Effector CD8-positive, alpha-beta T cell (primary cell): ENCODE data around the gene NAA15.
"Not testable (repeated sequence)": the region's sequence is repeated elsewhere in the genome, so short reads cannot be mapped to it uniquely, and the experiment has no call there.

Experiments used
- DNase-seq: peaks from one replicate; lab custom pipeline; 2025; lab: John Stamatoyannopoulos, UW

Gene NAA15

GRCh38 chr4:139451997-139452396 lies 150.7 kb downstream of the NAA15 start:
- DNase-seq, result no peak

- DNase-seq, result peak; percentile 53
Measured at GRCh38 chr4:139453041-139453370, 151.7 kb downstream of the NAA15 start.

DNA sequence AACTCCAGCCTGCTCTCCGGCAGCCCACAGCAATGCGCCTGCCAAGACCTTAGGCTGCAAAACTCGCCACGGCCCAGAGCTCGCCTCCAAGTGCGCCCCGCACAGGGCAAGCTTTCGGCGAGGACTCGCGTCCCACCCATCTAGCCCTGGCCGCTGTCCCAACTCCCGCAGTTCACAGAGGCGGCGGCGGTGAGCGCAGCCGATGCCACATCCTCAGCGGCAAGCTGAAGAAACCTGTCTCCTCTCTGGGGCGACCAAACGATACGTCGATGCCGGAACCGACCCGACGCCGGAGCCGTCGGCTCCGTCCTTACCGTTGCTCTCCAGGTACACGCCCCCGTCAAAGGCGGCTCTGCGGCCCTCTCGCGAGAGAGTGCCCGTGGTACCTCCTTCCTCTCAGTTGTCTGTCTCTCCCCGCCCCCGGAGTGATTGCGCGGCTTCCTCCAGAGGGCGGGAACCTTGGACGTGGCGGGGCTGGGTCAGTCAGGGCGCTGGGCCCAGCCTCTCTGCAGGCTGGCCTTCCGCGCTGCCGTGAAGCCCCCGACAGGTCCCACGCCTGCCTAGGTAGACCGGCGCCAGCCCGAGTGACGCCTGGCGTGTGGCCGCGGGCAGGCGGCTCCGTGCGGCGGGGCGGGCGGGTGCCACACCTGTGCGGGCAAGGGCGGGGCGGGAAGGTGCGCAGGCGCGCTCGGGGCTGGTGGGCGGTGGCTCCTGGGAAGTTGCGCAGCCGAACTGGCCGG lies 152.2 kb downstream of the NAA15 start:
- DNase-seq, result peak; percentile 94

- no peak for DNase-seq
Measured at GRCh38 chr4:139454111-139455045, 153.1 kb downstream of the NAA15 start, which contains the start of gene RAB33B. TSS of gene RAB33B (plus strand) at chr4:139454121. CDS start at chr4:139454196, 75 bp downstream.

DNA sequence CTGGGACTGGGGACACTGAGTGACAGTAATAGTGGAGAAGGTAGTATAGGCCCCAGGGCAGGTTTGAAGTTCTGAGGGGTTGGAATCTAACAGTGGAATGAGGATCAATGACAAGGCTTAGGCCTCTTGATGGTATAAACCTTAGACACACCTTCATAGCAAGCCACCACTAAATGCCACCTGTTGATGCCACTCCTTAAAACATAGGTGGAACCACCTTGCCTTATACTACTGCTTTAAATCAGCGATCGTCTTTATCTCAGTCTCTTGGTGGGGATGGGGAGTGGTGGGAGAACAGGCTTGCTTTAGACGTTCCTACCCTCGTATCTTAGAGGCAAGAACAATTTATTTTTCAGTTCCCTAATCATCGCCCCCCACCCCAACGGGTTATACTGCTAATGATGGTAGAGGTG lies 153.8 kb downstream of the NAA15 start:
- DNase-seq, result no peak

DNA sequence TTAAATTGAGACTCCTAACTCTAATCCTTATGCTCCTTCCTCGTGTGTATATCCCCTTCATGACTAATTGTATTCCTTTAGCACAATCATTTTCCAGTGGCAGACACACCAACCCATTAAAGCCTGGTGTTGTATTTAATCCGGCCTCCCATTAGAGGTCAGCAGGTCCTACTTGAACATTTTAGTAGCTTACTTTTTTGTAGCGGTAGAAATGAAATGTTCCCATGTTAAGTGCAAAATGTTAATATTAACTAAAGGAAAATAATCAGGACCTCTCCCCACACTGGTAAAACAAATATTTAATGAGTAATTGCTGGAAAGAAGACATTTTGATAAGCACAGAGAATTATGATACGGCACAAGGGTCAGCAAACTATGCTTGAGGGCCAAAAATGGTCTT lies 156.0 kb downstream of the NAA15 start:
- no peak for DNase-seq

GRCh38 chr4:139458543-139458942 lies 157.2 kb downstream of the NAA15 start:
- DNase-seq, result no peak

GRCh38 chr4:139458999-139459398 lies 157.7 kb downstream of the NAA15 start:
- DNase-seq, result no peak

GRCh38 chr4:139460565-139460964 lies 159.3 kb downstream of the NAA15 start:
- no peak for DNase-seq

- no peak for DNase-seq
Measured at GRCh38 chr4:139461022-139461628, 159.8 kb downstream of the NAA15 start.

GRCh38 chr4:139464512-139464911 lies 163.2 kb downstream of the NAA15 start:
- DNase-seq, result not testable (repeated sequence)

- DNase-seq, result no peak
Measured at GRCh38 chr4:139465922-139466321, 164.6 kb downstream of the NAA15 start.

- DNase-seq, result not testable (repeated sequence)
Measured at GRCh38 chr4:139468756-139469155, 167.5 kb downstream of the NAA15 start.

DNA sequence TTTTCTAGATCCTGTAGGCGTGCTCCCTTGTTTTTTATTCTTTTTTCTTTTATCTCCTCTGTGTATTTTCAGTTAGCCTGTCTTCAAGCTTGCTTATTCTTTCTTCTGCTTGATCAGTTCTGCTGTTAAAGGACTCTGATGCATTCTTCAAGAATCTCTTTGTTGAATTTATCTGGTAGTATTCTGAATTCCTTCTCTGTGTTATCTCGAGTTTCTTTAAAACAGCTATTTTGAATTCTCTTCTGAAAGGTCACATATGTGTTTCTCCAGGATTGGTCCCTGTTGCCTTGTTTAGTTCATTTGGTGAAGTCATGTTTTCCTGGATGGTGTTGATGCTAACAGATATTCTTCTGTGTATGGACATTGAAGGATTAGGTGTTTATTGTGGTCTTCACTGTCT lies 167.9 kb downstream of the NAA15 start:
- DNase-seq, result no peak
